A172 (cell line): ENCODE results near the gene FNDC3A. TPM values are rescaled to one million over a fixed set of nuclear protein-coding genes. Genes with fewer than 3 reads are reported as not detected.
"Not testable (repeated sequence)": the region's sequence is repeated elsewhere in the genome, so short reads cannot be mapped to it uniquely, and the experiment has no call there.

Experiments
- DNase-seq: peaks from one replicate; pipeline ENCODE4 v3.0.0-alpha.2; 2015; ENCODE audit warnings: low spot score
- total RNA-seq: library from RNA; depleted of rRNA; stranded (reverse); fragments of >200 nt; shearing (Covaris generic); gene quantifications from 2 replicates; pipeline ENCODE4 v1.2.3, GENCODE V29; 2014

Gene FNDC3A
- total RNA-seq, 1 experiment from 2014 or later = 31.5 TPM

DNA sequence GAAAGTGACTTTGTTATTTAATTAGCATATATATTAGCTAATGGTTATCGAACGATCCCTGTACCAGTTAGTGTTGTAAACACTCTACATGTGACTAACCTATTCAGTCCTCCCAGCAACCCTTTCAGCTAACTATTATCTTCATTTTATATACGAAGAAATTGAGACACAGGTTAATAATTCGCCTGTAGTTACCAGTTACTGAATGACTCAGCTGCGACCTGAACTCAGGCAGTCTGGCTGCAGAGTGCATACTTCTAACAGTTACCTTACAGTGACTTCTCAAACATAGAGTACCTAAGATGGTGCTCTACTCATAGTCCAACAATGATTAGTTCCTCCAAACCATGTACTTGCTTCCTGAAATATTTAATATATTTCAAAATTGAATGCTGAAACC, 117.7 kb downstream of the FNDC3A start:
- DNase-seq = no peak

DNA sequence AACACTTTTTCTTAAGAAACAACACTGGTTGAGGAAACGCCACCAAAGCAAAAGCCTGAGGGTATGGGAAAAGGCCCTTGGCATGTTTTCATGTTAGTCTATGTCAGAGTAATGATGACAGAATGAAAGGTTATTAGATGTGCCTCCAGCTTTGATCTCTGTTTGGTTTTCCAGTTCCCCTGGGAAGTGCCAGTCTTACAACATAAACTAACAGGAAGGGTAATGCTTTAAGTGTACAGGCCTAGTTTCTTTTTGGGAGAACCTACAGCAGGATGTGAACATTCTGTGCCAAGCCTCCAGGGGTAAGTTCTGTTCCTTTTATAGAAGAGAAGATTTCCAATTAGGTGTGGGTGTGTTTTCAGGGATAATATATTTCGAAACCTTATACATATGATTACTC, 121.7 kb downstream of the FNDC3A start:
- DNase-seq = no peak

DNA sequence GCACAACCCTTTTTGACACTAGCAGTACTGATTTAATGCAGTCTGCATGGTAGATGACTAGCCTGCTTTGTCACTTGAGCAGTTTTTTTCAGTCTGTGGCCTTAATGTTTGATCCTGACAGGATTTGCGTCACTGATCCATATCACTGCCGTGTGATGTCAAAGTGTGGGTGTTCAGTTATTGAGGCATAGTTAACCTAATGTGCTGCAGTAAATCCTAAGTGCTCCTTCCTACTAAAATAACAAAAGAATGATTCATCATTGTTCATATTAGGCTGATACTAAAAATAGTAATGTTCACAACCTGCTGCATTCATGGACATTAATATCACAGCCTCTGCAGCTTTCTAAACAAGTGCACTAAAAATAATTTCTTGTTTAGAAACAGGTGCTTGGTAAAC, 122.5 kb downstream of the FNDC3A start:
- peak; percentile 86 for DNase-seq

DNA sequence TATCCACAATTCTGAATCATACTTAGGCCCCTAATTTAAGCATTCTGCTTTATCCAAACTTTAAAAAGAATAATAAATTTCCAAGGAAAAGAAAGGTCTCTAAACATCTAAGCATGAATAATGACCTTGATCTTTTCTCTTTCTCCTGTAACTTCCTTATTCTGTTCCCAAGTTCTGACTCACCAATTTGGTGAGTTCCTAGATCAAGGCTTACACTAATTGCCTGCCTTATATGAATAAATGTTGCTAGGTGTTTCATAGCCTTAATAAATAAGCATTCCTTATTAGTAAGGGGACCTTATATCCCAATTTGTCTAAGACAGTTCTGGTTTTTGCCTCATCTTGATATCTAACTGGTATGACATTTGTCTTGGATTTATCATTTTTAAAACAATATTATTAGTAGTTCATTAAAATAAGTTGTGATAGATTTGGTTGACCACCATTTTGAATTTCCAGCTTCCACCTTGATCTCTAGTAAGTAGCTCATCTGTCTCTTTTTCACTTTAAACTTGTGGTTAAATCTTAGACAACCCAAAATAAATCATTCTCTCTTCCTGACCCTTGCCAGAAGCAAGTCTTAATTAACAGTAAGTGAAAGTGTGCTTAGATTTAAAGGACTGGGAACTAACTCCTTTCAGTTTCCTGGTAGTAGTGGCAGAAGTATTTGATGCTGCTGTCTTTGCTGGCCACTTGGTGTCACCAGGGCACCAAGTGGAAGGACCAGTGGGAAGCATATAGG, 123.2 kb downstream of the FNDC3A start:
- peak; percentile 36 for DNase-seq

DNA sequence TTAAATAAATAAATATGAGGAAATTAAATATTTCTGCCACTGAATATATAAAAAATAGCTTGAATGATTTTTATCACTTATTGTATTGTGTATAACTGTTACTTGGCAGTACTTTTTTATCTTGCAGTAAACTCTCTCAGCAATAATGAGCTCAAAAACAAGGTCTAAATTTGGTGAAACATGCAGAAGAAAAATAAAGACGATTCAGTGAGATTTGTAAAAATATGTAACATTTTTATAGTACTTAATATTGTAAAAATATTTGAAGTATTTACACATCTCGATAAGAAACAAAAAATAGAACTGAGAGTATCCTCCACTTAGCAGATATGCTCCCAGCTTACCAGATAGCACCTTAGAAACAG, 123.8 kb downstream of the FNDC3A start:
- DNase-seq = no peak

DNA sequence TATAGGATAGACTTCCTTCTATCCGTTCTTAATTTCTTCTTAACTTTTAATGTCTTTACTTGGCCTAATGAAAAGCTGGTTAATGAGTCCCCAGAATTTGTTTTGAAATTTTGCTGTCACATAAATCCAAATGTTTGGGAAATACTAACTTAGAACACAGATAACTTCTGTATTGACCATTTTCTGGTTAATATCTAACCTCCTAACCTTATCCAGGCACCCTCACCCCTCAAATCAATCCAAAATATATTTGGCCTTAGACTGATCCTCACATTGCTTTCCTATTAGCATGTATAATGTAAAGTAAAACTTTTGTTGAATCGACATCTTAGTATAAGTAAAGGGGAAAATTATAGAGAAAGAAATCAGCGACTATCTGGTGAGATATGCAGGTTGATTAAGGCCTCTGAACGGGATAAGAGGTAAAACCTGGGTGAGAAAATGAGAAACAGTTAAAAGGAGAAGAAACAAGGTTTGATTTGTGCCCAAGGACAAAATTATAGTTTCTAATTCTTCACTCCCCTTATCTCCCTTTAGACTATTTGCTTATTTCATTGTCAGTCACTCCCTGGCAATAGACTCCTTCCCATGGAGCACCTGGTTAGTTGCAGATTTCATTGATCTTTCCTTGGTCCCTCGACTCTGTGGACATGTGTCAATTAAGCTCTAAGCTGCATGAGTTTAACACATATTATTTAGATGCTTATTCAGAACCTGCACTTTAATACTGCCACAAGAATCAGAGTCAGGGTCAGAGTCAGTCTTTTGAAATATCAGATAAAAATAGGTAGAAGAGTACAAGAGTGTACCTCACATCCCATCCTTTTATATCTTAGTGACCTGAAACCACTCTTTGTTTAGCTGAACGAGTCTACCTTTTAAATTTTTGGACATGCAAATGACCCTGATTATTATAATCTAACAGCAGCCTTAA, 125.2 kb downstream of the FNDC3A start:
- no peak for DNase-seq

DNA sequence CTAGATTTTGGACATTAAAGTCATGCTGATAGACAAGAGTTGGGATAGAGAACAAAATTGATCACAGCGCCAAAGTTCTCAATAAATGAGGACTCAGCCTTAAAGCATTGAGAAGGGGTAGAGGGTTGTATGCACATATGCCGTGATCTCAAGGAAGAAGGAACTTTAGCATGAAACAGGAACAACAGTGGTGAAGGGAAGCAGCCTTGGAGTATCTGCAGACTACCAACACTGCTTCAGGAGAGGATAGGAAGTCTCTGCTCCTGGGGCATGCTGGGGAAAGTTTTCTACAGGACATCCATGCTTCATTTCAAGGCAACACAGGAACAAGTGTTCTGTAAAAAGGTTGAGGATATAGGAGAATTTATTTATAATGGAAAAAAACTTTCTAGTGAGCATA, 132.5 kb downstream of the FNDC3A start:
- no peak for DNase-seq

DNA sequence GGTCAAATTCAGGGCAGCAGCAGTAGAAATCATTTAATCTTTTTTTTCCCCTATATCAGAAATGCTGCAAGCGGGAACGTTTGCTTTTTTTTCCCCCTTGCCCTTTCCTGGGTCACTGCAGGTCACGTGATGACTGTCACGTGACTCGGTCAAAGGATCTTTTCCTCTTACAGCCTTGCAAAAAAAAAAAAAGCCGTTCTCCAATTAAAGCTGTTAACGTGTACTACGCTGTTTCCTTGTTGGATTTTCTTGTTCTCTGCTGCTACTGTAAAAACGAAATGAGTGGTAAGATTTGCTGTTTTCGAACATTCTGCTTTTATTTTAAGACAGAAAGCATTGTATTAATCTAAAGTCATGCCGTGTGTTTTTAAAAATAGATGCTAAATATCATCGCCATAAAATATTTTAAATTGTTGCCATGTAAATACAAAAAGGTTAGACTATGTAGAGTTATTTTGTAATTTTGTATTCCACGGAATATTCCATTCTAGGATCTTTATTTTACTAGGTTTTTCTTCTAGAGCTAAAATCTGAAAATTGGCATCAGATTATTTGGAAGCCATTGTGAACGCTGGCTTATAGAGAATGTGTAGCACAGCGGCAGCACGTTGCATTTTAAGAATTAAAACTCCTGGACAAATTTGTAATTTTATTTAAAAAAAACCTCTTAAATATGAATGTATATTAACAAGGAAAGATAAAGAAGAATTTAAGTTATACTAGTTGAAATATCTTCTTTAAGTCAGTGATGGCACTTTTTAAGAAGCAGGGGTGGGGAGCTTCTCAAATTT, 134.6 kb downstream of the FNDC3A start:
- peak; percentile 83 for DNase-seq

DNA sequence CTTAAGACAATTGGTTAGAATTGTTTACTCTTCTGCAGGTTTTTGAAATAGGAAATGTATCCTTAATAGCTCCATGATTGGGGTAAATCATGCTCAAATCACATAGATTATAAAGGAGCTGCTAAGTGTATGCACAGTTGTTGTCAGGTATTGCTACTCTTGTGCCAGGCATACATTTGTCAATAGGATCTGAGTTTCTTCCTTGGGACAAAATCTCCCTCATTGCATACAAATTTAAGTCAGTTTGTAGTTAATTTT, 135.1 kb downstream of the FNDC3A start:
- DNase-seq = no peak

DNA sequence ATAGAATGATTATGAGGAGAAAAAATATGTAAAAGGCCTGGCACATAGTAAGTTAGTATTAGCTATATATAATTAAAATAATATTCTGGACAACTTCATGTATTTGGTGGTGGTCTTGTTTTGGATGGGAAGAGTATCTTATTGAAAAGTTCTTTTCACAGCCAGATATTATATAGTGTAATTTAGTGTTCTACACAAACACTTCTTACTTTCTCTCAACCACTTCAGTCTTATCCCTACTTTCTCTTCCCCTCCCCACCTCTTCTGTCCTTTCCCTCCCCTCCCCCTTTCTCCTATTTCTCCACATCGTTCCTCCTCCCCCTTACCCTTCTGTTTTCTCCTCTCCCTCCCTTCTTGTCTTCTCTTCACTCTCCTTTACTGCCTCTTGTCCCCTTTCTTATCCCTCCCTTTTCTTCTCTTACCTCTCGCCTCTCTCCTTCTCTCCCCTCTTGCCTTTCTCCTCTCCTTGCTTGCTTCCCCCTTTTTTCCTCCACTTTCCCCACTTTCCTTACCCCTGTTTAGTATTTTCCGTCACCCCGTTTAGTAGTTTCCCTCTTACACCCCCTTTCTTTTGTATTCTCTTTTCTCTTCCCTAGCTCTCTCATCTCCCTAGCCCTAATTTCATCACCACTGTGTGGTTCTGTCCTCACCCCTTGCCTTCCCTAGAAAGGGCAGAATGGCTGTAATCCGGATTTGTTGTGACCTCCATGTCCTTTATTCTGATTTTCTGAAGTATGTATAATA, 137.2 kb downstream of the FNDC3A start:
- DNase-seq = peak; percentile 3

DNA sequence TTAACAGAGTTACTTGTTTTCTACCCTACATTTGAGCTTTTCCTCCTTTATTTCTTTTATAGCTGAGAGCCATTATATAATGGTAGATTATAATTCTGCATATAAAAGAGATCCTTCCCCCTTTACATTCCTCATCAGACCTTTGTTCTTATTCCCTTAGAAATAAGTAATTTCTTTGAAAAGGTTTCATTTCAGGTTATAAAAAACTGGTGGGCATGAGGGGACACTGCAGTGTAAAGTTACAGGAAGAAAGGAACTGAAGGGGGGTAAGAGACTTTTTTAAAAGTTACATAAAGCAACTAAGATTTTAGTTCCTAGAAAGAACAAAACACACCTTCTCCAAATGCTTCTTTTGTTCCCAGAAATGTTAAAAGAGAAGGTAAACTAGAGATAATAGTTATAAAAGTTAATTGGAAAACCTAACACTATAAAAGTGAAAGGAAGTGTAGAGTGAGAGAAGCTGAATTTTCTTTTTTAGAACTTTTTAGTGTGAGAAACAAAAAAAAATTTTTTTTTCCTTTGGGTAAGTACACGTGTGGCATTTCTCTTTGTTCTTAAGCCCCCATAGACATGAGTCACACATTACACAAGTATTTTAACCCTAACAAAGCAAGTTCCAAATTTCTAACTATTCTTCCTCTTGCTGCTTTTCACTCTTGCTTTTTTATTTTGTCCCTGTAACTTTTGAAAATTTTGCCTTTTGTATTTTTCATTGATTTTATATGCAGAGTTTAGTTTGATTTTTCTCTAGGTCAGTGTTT, 138.0 kb downstream of the FNDC3A start:
- peak; percentile 33 for DNase-seq

DNA sequence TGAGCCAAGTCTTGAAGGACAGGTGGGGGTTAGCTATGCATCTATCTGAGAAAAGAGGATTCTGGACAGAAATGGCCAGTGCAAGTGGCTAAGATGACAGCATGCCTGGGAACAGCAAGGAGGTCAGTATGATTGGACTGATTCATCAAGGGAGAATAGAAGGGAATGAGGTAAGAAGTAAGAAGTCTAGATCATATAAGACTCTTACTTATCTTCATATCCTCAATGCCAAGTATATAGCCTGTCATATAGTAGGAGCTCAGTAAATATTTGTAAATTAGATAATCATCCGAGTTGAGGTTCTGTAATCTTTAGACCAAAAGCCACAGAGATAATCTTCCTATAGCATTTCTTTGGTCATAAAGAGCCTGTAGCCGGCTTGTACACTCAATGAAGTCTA, 141.2 kb downstream of the FNDC3A start:
- no peak for DNase-seq

DNA sequence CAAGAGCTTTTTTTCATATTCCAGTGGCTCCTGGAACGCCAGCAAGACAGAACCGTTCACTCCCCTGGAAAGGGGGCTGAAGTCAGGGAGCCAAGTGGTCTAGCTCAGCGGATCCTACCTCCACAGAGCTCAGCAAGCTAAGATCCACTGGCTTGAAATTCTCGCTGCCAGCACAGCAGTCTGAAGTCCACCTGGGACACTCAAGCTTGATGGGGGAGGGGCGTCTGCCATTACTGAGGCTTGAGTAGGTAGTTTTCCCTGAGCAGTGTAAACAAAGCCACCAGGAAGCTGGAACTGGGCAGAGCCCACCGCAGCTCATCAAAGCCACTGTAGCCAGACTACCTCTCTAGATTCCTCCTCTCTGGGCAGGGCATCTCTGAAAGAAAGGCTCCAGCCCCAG, 142.7 kb downstream of the FNDC3A start:
- DNase-seq = not testable (repeated sequence)

DNA sequence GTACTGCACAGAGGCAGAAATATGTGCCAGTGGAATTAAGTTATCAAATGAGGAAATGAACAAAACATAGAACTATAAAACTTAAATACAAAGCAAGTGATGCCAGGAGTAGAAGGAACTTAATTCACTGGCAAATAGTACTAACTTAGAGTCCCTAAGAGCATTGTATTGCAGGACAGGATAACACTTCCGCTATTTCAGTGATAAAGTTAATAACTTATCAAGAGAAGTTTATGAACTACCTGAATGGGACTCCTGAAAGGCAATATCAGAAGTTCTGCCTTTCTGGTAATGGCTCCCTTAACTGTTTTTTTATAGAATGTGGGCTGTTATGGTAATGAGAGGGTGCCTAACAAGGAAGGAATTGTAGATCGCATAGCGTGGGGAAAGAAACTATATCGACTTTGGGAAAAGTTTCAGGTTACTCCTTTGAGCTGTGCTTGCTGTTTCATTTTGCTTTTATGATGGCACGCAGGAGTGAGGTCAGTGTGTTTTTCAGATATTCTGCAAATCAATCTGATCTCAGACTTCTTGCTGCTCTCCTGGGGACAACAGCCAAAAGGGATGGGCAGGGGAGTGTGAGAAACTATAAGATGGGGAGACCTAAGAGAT, 149.1 kb downstream of the FNDC3A start:
- no peak for DNase-seq

DNA sequence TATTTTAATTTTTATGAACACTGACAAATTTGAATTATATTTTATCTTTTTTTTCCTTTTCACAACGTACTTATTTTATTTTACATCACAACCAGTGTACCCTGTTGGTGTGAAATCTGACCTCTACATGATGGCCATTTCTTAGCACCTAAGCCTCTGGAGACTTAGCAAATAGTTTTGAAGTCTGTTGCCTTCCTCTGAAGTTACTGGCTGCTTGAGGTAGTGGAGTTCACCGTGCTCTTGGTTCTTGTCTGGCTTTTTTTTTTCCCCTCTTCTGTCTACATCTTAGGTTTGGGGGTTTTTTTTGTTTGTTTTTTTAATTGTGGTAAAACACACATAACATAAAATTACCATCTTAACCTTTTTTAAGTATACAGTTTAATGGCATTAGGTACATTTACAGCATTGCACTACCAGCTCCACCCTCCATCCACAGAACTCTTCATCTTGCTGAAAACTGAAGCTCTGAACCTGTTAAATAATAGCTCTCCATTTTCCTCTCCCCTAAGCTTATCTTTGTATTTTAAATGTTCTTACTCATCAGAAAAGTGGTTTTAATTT, 150.3 kb downstream of the FNDC3A start:
- no peak for DNase-seq

DNA sequence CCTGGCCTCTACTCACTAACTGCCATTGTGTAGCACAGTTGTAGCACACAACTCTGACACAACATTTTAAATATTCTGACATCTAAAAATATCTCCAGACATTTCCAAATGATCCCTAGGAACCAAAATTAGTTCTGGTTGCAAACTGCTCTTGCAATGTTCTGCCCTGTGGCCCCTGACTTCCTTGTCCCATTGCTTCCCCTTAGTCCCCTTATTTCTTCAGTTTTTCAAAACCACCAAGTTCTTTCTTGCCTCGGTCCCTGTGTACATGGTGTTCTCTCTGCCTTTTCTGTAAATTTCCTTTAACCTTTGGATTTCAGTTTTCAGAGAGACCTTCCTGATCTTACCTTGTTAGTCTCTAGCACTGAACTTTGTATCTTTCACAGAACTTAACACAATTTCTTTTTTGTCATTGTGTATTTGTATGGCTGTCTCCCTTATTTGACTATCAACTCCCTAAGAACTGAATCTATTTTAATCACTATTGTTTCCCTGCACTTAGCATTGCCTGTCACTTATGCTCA, 156.8 kb downstream of the FNDC3A start:
- no peak for DNase-seq

DNA sequence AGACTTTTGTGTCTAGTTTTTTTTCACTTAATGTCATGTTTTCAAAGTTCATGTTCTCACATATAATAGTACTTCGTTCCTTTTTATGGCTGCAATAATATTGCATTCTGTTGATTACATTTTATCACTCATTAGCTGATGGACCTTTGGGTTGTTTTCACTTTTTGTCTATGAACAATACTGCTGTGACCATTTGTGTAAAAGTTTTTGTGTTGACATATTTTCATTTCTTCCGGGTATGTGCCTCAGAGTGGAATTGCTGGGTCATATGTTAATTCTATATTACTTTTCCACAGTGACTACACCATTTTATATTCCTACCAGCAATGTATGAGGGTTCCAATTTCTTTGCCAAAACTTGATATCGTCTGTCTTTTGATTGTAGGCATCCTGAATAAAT, 158.6 kb downstream of the FNDC3A start:
- DNase-seq = no peak

DNA sequence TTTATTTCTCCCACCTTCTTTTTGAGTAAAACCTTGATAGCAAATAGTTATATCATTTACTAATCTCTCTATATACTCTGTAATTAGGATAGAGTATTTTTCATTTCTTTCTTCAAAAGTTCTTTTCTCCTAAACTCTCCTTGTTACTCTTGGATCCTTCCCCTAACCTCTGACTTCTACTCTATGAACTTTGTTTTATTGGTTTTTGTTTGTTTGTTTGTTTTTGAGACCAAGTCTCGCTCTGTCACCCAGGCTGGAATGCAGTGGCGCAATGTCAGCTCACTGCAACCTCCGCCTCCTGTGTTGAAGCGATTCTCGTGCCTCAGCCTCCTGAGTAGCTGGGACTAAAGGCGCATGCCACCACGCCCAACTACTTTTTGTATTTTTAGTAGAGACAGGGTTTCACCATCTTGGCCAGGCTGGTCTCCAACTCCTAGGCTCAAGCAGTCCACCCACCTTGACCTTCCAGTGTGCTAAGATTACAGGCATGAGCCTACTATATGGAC, 161.5 kb downstream of the FNDC3A start:
- not testable (repeated sequence) for DNase-seq

DNA sequence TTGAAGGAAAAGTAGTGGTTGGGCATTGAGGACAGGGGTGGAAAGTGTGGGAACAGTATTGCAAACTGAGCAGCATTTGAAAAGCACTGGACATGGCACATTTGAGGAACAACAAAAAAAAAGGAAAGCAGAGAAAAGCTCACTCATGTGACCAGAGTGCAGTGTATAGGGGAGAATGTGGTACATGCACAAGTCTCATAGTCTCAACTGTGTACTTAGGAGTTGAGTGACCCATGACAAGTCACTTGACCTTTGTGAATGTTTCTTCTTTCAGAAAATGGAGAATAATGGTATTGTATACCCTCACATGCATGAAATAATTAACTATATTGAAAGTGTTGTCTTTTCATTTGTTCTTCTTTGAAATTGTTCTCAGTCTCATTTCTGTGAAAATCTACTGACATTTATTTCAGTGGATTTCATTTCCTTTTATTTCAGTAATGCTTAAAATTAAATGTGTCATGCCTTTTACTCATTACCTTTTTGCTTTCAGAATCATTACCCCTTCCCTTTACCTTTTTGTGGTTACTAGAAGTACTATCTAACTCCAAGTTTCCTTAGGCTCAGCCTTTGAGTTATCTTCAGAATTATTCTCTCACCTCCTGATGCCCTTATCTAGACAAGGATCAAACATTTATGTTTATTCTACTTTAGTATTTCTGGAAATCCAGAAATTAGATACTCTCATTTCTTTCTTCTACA, 165.3 kb downstream of the FNDC3A start:
- no peak for DNase-seq
